Aorta (tissue), 5 donors: ENCODE data around the gene CACNA1D. TPM values are rescaled to one million over a fixed set of nuclear protein-coding genes. Genes with fewer than 3 reads are reported as not detected.

Source experiments
- ATAC-seq: fragments of 200-7000 bp; cut with Tn5 transposase; one replicate; pipeline ENCODE4 v1.9.1; 2022; ENCODE audit warnings: moderate library complexity; ENCODE audit not compliant: low FRiP score
- DNase-seq, 2 donors: peaks; one replicate each; pipeline ENCODE4 v3.0.0-alpha.2; 2020
- H3K27ac ChIP-seq, 2 donors: one replicate each; pipeline ENCODE4 v1.5.1; 2013; ENCODE audit warnings: low read length in 2 of 2, mild to moderate bottlenecking in 2 of 2, moderate library complexity in 2 of 2, control low read depth in 1 of 2, inconsistent platforms in 1 of 2, low read depth in 1 of 2
- H3K27me3 ChIP-seq, 2 donors: one replicate each; pipeline ENCODE4 v1.6.1; 2013; ENCODE audit warnings: control low read depth in 1 of 2, low read length in 1 of 2, mild to moderate bottlenecking in 1 of 2, moderate library complexity in 1 of 2; ENCODE audit not compliant: insufficient read depth in 2 of 2, control insufficient read depth in 1 of 2
- H3K36me3 ChIP-seq, 2 donors: one replicate each; pipeline ENCODE4 v1.6.1; 2013; ENCODE audit warnings: control low read depth in 1 of 2, low read length in 1 of 2, mild to moderate bottlenecking in 1 of 2; ENCODE audit not compliant: insufficient read depth in 2 of 2, control insufficient read depth in 1 of 2
- H3K4me1 ChIP-seq, 2 donors: one replicate each; pipeline ENCODE4 v1.6.1; 2013; ENCODE audit warnings: low read length in 2 of 2, control low read depth in 1 of 2, mild to moderate bottlenecking in 1 of 2, moderate library complexity in 1 of 2; ENCODE audit not compliant: insufficient read depth in 2 of 2, control insufficient read depth in 1 of 2
- H3K4me3 ChIP-seq, 2 donors: one replicate each; pipeline ENCODE4 v1.5.1; 2013; ENCODE audit warnings: low read length in 2 of 2, control low read depth in 1 of 2, mild to moderate bottlenecking in 1 of 2
- H3K9me3 ChIP-seq: one replicate; pipeline ENCODE4 v1.6.1; 2013; ENCODE audit warnings: mild to moderate bottlenecking, low read length; ENCODE audit not compliant: control insufficient read depth
- WGBS, 2 donors: extraction: QIAGEN DNeasy Blood & Tissue Kit; methylation state at CpG; one replicate each; pipeline ENCODE4 v1.1.7; 2013; 5-methylcytosine and 5-hydroxymethylcytosine counted together
- intact Hi-C, 2 donors: fragments of 100-400 bp; cut with DNase I; formaldehyde crosslinking; loops; one replicate each; pipeline versions ENCODE4 v1.14.2 to v1.15.0; 2022
- polyA plus RNA-seq, 2 donors: library from polyadenylated mRNA; stranded (reverse); fragments of 200-250 nt; gene quantifications; one replicate each; pipeline ENCODE4 v1.2.3, GENCODE V29; 2013
- total RNA-seq, 2 donors: library from RNA; stranded (reverse); fragmentation: NEBNext Ultra II Directional; extraction: Animal tissue kit (Norgen Biotek cat#: 25700); gene quantifications; one replicate each; pipeline ENCODE4 v1.2.1, GENCODE V29; 2021
- donor health status: healthy with polysubstance abuse.
- donor health status: Bipolar disorder and iron deficiency.
- donor health status: DM: no; HTN: no; CAD: no.
- donor health status: DM: no; HTN: no; CAD: no.
- donor health status: DM: yes; HTN: yes; CAD: no.

Gene CACNA1D
- total and polyA plus RNA-seq, 4 donors = 0.25 to 7.4 (median 0.78) TPM; not detected in 1

DNA sequence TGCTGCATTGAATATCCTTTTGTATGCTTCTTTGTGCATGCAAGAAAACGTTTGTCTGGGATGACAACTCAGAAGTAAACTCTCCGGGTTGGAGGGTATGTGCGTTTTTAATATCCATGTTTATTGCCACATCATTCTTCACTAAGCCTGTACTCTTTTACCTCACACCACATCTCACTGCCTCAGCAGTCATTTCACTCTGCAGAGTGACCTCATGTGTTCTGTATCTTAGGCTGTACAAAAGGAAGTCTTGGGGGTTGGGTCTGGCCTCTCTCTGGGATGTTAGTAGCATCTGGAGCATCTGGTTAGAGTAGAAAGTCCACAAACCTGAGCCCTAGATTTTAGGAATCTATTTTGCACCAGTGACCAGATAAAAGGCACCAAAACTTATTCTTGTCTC is 16.1 kb downstream of the CACNA1D start:
- intact Hi-C loops = no loop called here
- ATAC-seq (no peak), DNase-seq (no peak)
- Histone ChIP-seq H3K27ac (no peak overlapping the region), H3K9me3 (no peaks in the 10 kb centered on the region), H3K4me1 (no peaks in the 10 kb centered on the region), H3K27me3 (peaks cover 0 to 1% of the 10 kb centered on the region in 2 donors), H3K4me3 (no peak overlapping the region), H3K36me3 (no peaks in the 10 kb centered on the region)
- 51 to 62% methylated on average over 3 of the region's 3 CpGs for WGBS, 2 donors

DNA sequence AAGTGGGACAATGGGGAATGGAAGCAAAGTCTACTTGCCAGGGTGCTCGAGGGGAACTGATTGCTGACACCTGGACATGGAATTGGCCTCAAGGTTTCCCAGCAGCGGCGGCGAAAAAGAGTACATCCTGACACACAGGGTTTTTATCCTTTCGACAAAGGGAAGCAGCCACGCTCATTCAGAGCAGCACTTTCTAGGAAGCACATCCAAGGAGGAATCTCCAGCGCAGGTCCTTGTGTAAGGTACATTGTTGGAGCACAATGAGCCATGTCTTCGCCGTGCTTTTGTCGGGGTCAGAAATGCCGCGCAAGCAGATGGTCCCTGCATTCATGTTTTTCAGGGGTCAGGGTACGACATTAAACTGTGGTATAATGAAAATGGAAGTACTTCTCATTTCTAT is 16.8 kb downstream of the CACNA1D start:
- DNase-seq = no peak
- intact Hi-C loops = no loop called here
- no peaks in the 10 kb centered on the region for H3K9me3 ChIP-seq
- H3K4me1 ChIP-seq = no peaks in the 10 kb centered on the region
- no peaks in the 10 kb centered on the region for H3K36me3 ChIP-seq
- H3K27me3 ChIP-seq = no peaks in the 10 kb centered on the region
- H3K27ac ChIP-seq = no peak overlapping the region
- no peak for ATAC-seq
- H3K4me3 ChIP-seq = no peak overlapping the region
- 81 to 83% methylated on average over 13 of the region's 13 CpGs for WGBS, 2 donors

DNA sequence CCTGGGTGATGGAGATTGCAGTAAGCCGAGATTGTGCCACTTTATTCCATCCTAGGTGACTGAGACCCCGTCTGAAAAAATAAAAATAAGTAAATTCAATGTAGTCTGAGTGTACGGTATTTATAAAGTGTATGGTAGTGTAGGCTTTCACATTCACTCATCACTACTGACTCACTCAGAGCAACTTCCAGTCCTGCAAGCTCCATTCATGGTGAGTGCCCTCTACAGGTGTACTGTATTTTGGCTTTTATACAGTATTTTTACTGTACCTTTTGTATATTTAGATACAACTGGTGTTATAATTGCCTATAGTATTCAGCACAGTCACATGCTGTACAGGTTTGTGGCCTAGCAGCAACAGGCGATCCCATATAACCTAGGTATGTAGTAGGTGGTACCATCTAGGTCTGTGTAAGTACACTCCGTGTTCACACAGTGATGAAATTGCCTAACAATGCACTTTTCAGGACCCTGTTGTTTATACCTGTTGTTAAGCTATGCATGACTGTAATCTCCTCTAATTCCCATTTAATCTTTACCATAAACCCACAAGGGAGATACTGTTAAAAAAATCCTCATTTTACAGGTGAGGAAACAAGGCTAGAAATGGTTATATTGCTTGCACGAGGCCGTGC is 19.3 kb downstream of the CACNA1D start:
- Histone ChIP-seq H3K4me1 (no peaks in the 10 kb centered on the region), H3K9me3 (no peaks in the 10 kb centered on the region), H3K27me3 (no peaks in the 10 kb centered on the region), H3K36me3 (no peaks in the 10 kb centered on the region), H3K27ac (no peak overlapping the region), H3K4me3 (no peak overlapping the region)
- DNase-seq (no peak), ATAC-seq (no peak)
- intact Hi-C loops = no loop called here
- 91% methylated on average over 7 of the region's 7 CpGs for WGBS, 2 donors

DNA sequence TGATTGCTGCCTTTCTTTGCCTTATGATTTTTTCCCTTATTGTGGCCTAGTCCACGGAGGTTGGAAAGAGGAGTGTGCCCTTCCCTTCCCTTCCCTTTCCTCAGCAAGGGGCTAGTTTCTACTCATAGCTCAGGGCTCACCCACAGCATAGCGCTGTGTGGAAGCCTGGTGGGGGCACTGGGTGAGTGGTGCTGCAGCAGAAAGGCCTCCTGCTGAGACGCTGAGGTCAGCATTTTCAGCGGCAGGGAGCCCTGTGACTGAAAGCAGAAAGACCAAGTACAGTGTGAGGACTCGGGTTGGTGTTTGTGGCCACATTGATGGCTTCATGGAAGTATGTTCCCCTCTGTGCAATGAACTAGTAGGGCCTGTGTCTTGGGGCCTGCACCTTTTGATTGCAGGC is 21.9 kb downstream of the CACNA1D start:
- Histone ChIP-seq H3K36me3 (no peaks in the 10 kb centered on the region), H3K4me3 (no peak overlapping the region), H3K9me3 (no peaks in the 10 kb centered on the region), H3K27ac (no peak overlapping the region), H3K4me1 (no peaks in the 10 kb centered on the region), H3K27me3 (no peaks in the 10 kb centered on the region)
- intact Hi-C loops = no loop called here
- no peak for ATAC-seq
- 75 to 82% methylated on average over 5 of the region's 5 CpGs for WGBS, 2 donors
- DNase-seq = no peak

DNA sequence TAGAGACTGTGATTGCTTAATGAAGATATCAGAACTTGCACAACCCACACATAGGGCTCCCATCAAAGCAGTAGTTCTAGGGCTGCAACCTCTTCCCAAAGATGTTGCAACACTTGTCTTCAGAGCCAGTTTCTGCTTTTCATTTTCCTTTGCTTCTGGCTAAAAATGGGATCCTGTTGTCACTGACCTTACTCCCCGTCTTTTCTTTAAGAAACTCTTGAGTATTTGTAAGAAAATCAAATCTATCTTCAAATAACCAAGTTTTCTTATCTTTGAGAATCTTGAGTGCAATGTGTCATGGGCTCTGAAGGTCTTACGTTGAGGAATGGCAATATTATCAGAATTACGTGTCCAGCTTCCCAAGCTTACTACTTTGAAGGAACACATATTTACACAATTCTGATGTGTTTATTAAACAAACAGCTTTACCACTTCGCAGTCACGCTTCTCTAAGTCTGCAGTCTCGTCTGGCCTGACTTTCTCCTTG is 24.1 kb downstream of the CACNA1D start:
- WGBS, 2 donors = 55 to 58% methylated on average over 6 of the region's 6 CpGs
- no peaks in the 10 kb centered on the region for H3K9me3 ChIP-seq
- intact Hi-C loops = no loop called here
- no peak overlapping the region for H3K27ac ChIP-seq
- H3K27me3 ChIP-seq = no peaks in the 10 kb centered on the region
- no peak overlapping the region for H3K4me3 ChIP-seq
- H3K36me3 ChIP-seq = no peaks in the 10 kb centered on the region
- DNase-seq = no peak
- no peaks in the 10 kb centered on the region for H3K4me1 ChIP-seq
- peak; percentile 79 for ATAC-seq

DNA sequence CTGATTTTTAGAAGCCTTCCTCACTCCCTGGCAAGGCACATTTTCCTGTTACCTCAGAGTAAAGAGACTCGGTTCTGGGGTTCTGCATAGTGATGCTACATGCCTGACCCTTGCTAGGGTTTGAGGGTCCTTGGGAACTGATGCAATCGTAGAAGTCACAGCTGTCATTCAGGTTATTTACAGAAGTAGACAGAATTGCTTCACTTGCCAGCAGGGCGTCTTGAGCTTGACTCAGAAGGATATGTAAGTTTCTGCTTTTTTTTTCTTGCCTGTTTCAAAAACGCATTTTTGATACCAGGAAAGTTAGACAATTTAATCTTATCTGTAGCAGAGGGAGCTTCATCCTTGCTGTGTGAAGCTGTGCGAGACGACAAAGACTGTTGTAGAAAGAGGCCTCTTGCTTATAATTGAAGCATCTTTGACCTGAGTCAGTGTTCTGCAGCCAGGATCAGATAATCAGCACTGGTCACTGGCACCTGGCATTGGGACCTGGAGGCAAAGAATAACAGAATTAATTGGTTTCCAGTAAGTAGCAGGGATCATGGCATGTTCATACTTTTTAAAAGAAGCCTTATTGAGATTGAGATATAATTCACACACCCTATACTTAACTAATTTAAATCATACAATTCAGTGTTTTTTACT is 24.8 kb downstream of the CACNA1D start:
- no peaks in the 10 kb centered on the region for H3K36me3 ChIP-seq
- no peak overlapping the region for H3K27ac ChIP-seq
- H3K4me1 ChIP-seq = no peaks in the 10 kb centered on the region
- H3K27me3 ChIP-seq = no peaks in the 10 kb centered on the region
- H3K4me3 ChIP-seq = no peak overlapping the region
- H3K9me3 ChIP-seq = no peaks in the 10 kb centered on the region
- intact Hi-C loops = no loop called here
- WGBS, 2 donors = 60% methylated on average over 6 of the region's 6 CpGs
- no peak for ATAC-seq
- DNase-seq = no peak

DNA sequence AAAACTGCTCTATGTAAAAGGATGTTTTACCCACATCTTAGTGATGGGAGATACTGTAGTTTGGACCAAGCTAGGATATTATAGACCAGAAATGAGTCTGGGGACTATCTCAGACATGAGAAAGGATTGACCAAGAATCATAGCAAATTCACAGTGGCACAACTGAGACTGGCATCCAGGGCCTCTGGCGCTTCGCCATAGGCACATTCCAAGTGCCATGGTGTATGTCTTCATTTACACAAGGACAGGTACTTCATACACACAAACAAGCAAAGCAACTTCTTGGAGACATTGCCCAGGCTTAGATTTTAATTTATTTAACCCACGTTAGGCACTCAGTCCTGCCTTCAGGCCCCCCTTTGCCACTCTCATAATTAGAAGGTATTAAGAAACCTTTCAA is 28.9 kb downstream of the CACNA1D start:
- DNase-seq = no peak
- Histone ChIP-seq H3K9me3 (no peaks in the 10 kb centered on the region), H3K36me3 (no peaks in the 10 kb centered on the region), H3K4me1 (no peaks in the 10 kb centered on the region), H3K27me3 (no peaks in the 10 kb centered on the region), H3K27ac (no peak overlapping the region), H3K4me3 (no peak overlapping the region)
- WGBS, 2 donors = 87 to 95% methylated on average over 3 of the region's 3 CpGs
- no peak for ATAC-seq
- intact Hi-C loops = no loop called here

DNA sequence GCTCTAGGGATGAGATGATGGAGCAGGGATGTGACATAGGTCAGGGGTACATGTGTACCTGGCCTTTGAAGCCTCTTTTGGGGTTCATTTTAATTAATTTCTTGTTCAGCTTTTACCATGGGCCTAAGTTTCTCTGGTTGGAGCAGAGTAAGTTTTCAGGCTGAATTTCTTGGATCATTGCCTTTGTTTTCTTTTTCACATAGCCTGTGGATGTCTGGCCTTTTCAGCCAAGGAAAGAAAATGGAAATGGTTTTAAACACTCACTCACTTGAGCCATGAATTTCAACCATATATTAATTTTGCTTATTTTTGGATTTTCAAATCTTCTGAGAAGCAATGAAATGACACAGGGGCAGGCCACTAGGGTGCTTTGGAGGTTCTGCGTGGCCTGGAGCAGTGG is 30.2 kb downstream of the CACNA1D start:
- ATAC-seq = no peak
- no peak overlapping the region for H3K27ac ChIP-seq
- 16 to 26% methylated on average over 1 of the region's 1 CpG for WGBS, 2 donors

More for the DNA sequence above, 30.2 kb downstream of the CACNA1D start:
- DNase-seq = no peak
- intact Hi-C loops = no loop called here
- Histone ChIP-seq H3K9me3 (no peaks in the 10 kb centered on the region), H3K27me3 (no peaks in the 10 kb centered on the region), H3K4me3 (no peak overlapping the region), H3K4me1 (no peaks in the 10 kb centered on the region), H3K36me3 (no peaks in the 10 kb centered on the region)
